ENCODE data around the gene AHSA1.

DNA sequence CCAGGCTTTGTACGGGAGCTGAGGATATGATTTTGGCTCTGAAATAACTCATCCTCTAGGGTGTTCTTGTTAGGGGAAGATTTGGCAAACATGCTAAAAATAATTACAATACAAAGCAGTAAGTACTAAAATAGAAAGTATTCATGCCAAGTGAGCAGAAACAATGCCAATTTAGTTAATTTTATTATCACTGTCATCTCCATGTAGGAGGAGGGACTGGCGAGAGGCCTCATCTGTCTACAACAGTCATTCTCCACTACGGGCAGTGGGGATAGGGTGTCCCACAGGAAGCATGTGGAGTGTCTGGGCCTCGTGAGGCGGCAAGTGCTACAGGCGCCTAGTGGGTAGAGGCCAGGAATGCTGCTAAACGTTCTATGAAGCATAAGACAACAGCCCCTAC, 37.4 kb downstream of the AHSA1 start:
- TF ChIP-seq, protein P1, sequence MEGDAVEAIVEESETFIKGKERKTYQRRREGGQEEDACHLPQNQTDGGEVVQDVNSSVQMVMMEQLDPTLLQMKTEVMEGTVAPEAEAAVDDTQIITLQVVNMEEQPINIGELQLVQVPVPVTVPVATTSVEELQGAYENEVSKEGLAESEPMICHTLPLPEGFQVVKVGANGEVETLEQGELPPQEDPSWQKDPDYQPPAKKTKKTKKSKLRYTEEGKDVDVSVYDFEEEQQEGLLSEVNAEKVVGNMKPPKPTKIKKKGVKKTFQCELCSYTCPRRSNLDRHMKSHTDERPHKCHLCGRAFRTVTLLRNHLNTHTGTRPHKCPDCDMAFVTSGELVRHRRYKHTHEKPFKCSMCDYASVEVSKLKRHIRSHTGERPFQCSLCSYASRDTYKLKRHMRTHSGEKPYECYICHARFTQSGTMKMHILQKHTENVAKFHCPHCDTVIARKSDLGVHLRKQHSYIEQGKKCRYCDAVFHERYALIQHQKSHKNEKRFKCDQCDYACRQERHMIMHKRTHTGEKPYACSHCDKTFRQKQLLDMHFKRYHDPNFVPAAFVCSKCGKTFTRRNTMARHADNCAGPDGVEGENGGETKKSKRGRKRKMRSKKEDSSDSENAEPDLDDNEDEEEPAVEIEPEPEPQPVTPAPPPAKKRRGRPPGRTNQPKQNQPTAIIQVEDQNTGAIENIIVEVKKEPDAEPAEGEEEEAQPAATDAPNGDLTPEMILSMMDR (conservative IDR thresholded peaks at IDR 0.05; ENCODE audit: low read depth in 2 of 2) = no peak
- TF ChIP-seq EZH2 (IDR thresholded peaks at IDR 0.05; ENCODE audit: low read depth, unreplicated experiment) (no peak), POLR2AphosphoS5 (IDR thresholded peaks at IDR 0.05; ENCODE audit: low read depth) (no peak), CREB1 (CRISPR knock-in tag; IDR thresholded peaks at IDR 0.05; ENCODE audit: low read depth) (no peak), EZH2phosphoT487 (IDR thresholded peaks at IDR 0.05; ENCODE audit: unreplicated experiment) (no peak), NANOG (IDR thresholded peaks at IDR 0.05; ENCODE audit: borderline replicate concordance) (no peak), JUNB (IDR thresholded peaks at IDR 0.05; ENCODE audit: unreplicated experiment) (no peak)
- TF ChIP-seq, protein P2, sequence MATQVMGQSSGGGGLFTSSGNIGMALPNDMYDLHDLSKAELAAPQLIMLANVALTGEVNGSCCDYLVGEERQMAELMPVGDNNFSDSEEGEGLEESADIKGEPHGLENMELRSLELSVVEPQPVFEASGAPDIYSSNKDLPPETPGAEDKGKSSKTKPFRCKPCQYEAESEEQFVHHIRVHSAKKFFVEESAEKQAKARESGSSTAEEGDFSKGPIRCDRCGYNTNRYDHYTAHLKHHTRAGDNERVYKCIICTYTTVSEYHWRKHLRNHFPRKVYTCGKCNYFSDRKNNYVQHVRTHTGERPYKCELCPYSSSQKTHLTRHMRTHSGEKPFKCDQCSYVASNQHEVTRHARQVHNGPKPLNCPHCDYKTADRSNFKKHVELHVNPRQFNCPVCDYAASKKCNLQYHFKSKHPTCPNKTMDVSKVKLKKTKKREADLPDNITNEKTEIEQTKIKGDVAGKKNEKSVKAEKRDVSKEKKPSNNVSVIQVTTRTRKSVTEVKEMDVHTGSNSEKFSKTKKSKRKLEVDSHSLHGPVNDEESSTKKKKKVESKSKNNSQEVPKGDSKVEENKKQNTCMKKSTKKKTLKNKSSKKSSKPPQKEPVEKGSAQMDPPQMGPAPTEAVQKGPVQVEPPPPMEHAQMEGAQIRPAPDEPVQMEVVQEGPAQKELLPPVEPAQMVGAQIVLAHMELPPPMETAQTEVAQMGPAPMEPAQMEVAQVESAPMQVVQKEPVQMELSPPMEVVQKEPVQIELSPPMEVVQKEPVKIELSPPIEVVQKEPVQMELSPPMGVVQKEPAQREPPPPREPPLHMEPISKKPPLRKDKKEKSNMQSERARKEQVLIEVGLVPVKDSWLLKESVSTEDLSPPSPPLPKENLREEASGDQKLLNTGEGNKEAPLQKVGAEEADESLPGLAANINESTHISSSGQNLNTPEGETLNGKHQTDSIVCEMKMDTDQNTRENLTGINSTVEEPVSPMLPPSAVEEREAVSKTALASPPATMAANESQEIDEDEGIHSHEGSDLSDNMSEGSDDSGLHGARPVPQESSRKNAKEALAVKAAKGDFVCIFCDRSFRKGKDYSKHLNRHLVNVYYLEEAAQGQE (IDR thresholded peaks at IDR 0.05; ENCODE audit: unreplicated experiment) = no peak
